Measurements from ENCODE around the gene ITPRID2. TPM values are rescaled to one million over a fixed set of nuclear protein-coding genes. Genes with fewer than 3 reads are reported as not detected.

Gene ITPRID2
- total and polyA plus RNA-seq, 7 donors: 31.6 to 73.3 (median 56.4) TPM

GRCh38 chr2:181853696-181854095, 37.8 kb upstream of the ITPRID2 start:
- Histone ChIP-seq H3K36me3 (ENCODE audit: insufficient read depth in 1 of 2, low read depth in 1 of 2) (no peaks in the 10 kb centered on the region), H3K27me3 (ENCODE audit: insufficient read depth in 3 of 3, low read length in 2 of 3) (no peaks in the 10 kb centered on the region), H3K9me3 (no peaks in the 10 kb centered on the region), H3K4me1 (no peaks in the 10 kb centered on the region), H3K27ac (no peak overlapping the region), H3K4me3 (no peak overlapping the region)
- TF ChIP-seq CTCF (IDR thresholded peaks at IDR 0.05): no peak
- DNase-seq: no peak
- ATAC-seq: no peak
- intact Hi-C loops (cut with DNase I): no loop called here

GRCh38 chr2:181857483-181857882, 34.0 kb upstream of the ITPRID2 start:
- Histone ChIP-seq H3K36me3 (ENCODE audit: insufficient read depth in 1 of 2, low read depth in 1 of 2) (no peaks in the 10 kb centered on the region), H3K27me3 (ENCODE audit: insufficient read depth in 3 of 3, low read length in 2 of 3) (no peaks in the 10 kb centered on the region), H3K9me3 (no peaks in the 10 kb centered on the region), H3K27ac (no peak overlapping the region), H3K4me1 (no peaks in the 10 kb centered on the region), H3K4me3 (no peak overlapping the region)
- 66 to 88% (median 75%) methylated on average over 1 of the region's 1 CpG for WGBS, 3 donors
- intact Hi-C loops (cut with DNase I): no loop called here
- TF ChIP-seq CTCF (IDR thresholded peaks at IDR 0.05): no peak
- DNase-seq: no peak
- no peak for ATAC-seq

- DNase-seq (no peak), ATAC-seq (no peak)
- TF ChIP-seq CTCF (IDR thresholded peaks at IDR 0.05): no peak
- Histone ChIP-seq H3K27ac (no peak overlapping the region), H3K36me3 (ENCODE audit: insufficient read depth in 1 of 2, low read depth in 1 of 2) (no peaks in the 10 kb centered on the region), H3K4me3 (no peak overlapping the region), H3K4me1 (no peaks in the 10 kb centered on the region), H3K27me3 (ENCODE audit: insufficient read depth in 3 of 3, low read length in 2 of 3) (no peaks in the 10 kb centered on the region), H3K9me3 (no peaks in the 10 kb centered on the region)
- intact Hi-C loops (cut with DNase I): no loop called here
- 76 to 79% (median 76%) methylated on average over 2 of the region's 2 CpGs for WGBS, 3 donors
Observed at GRCh38 chr2:181858600-181858999, 32.9 kb upstream of the ITPRID2 start.

- H3K36me3 ChIP-seq (ENCODE audit: insufficient read depth in 1 of 2, low read depth in 1 of 2): no peaks in the 10 kb centered on the region
- ATAC-seq: no peak
- WGBS, 3 donors: 25 to 32% (median 30%) methylated on average over 1 of the region's 1 CpG
- DNase-seq: no peak
- no peaks in the 10 kb centered on the region for H3K27me3 ChIP-seq (ENCODE audit: insufficient read depth in 3 of 3, low read length in 2 of 3)
- H3K9me3 ChIP-seq: no peaks in the 10 kb centered on the region
- no peak for TF ChIP-seq CTCF (IDR thresholded peaks at IDR 0.05)
- H3K4me1 ChIP-seq: no peaks in the 10 kb centered on the region
- intact Hi-C loops (cut with DNase I): no loop called here
- no peak overlapping the region for H3K4me3 ChIP-seq
- no peak overlapping the region for H3K27ac ChIP-seq
Observed at GRCh38 chr2:181859123-181859522, 32.4 kb upstream of the ITPRID2 start.

- no peak for TF ChIP-seq CTCF (IDR thresholded peaks at IDR 0.05)
- intact Hi-C loops (cut with DNase I): no loop called here
- no peak overlapping the region for H3K4me3 ChIP-seq
- H3K9me3 ChIP-seq: no peaks in the 10 kb centered on the region
- H3K36me3 ChIP-seq (ENCODE audit: insufficient read depth in 1 of 2, low read depth in 1 of 2): no peaks in the 10 kb centered on the region
- ATAC-seq (no peak), DNase-seq (no peak)
- H3K4me1 ChIP-seq: no peaks in the 10 kb centered on the region
- no peak overlapping the region for H3K27ac ChIP-seq
- H3K27me3 ChIP-seq (ENCODE audit: insufficient read depth in 3 of 3, low read length in 2 of 3): no peaks in the 10 kb centered on the region
Observed at GRCh38 chr2:181859803-181860202, 31.7 kb upstream of the ITPRID2 start.
